ENCODE data around the gene TOMM7.

Gene TOMM7

GRCh38 chr7:22823142-22823497, 471 bp upstream of the TOMM7 start:
- peak overlapping the region in 6 of 7 experiments; percentile 89 to 99 (median 98) for H3K4me3 ChIP-seq (ENCODE audit: control insufficient read depth in 1 of 7, extremely low read depth in 1 of 7, insufficient read depth in 4 of 7, low read depth in 2 of 7, low read length in 6 of 7)
- H3K36me3 ChIP-seq (ENCODE audit: control insufficient read depth in 4 of 4, insufficient read depth in 4 of 4, low read length in 3 of 4): peaks cover 0 to 5% (median 1%) of the 10 kb centered on the region in 4 experiments
- CTCF ChIA-PET: no interaction called here
- H3K27me3 ChIP-seq (replicated peaks in 2 of 5; ENCODE audit: control insufficient read depth in 4 of 5, insufficient read depth in 5 of 5, low read length in 4 of 5): peaks cover 0 to 20% (median 4%) of the 10 kb centered on the region in 5 experiments
- H3K27ac ChIP-seq (ENCODE audit: insufficient read depth in 1 of 2, low read depth in 1 of 2, low read length in 2 of 2, poor library complexity in 1 of 2, severe bottlenecking in 2 of 2): peak overlapping the region; percentile 26 to 95
- WGBS (ENCODE audit: insufficient coverage): 66% methylated on average over 3 of the region's 3 CpGs
- peaks cover 7 to 21% (median 15%) of the 10 kb centered on the region in 4 experiments for H3K4me1 ChIP-seq (ENCODE audit: control extremely low read depth in 1 of 4, control insufficient read depth in 4 of 4, insufficient read depth in 4 of 4, low read length in 3 of 4)
- H3K9me3 ChIP-seq (ENCODE audit: control extremely low read depth in 1 of 5, control insufficient read depth in 4 of 5, insufficient read depth in 2 of 5, low read depth in 1 of 5, low read length in 4 of 5): no peaks in the 10 kb centered on the region
- POLR2A ChIA-PET: no interaction called here
- DNase-seq: no peak

GRCh38 chr7:22821702-22822485, 755 bp downstream of the TOMM7 start:
- Histone ChIP-seq H3K27ac (ENCODE audit: insufficient read depth in 1 of 2, low read depth in 1 of 2, low read length in 2 of 2, poor library complexity in 1 of 2, severe bottlenecking in 2 of 2) (peak overlapping the region; percentile 71 to 95), H3K9me3 (ENCODE audit: control extremely low read depth in 1 of 5, control insufficient read depth in 4 of 5, insufficient read depth in 2 of 5, low read depth in 1 of 5, low read length in 4 of 5) (no peaks in the 10 kb centered on the region), H3K36me3 (ENCODE audit: control insufficient read depth in 4 of 4, insufficient read depth in 4 of 4, low read length in 3 of 4) (peaks cover 2 to 17% (median 8%) of the 10 kb centered on the region in 4 experiments), H3K27me3 (replicated peaks in 2 of 5; ENCODE audit: control insufficient read depth in 4 of 5, insufficient read depth in 5 of 5, low read length in 4 of 5) (peaks cover 0 to 19% (median 4%) of the 10 kb centered on the region in 5 experiments), H3K4me1 (ENCODE audit: control extremely low read depth in 1 of 4, control insufficient read depth in 4 of 4, insufficient read depth in 4 of 4, low read length in 3 of 4) (peaks cover 7 to 21% (median 15%) of the 10 kb centered on the region in 4 experiments), H3K4me3 (ENCODE audit: control insufficient read depth in 1 of 7, extremely low read depth in 1 of 7, insufficient read depth in 4 of 7, low read depth in 2 of 7, low read length in 6 of 7) (peak overlapping the region; percentile 65 to 99 (median 98))
- DNase-seq: peak in 1 of 3 donors; percentile 10
- ChIA-PET POLR2A (no interaction called here), CTCF (interaction anchor here (0.7 to 0.9 kb wide), 2 partner anchors 12 to 456 kb away, joined by 3 read pairs; no protein-coding TSS in a partner anchor)
- 30% methylated on average over 5 of the region's 18 CpGs for WGBS (ENCODE audit: insufficient coverage)

GRCh38 chr7:22819476-22819875, 3.2 kb downstream of the TOMM7 start:
- H3K27me3 ChIP-seq (replicated peaks in 2 of 5; ENCODE audit: control insufficient read depth in 4 of 5, insufficient read depth in 5 of 5, low read length in 4 of 5): peaks cover 0 to 9% (median 0%) of the 10 kb centered on the region in 5 experiments
- POLR2A ChIA-PET: no interaction called here
- no peak overlapping the region for H3K4me3 ChIP-seq (ENCODE audit: control insufficient read depth in 1 of 7, extremely low read depth in 1 of 7, insufficient read depth in 4 of 7, low read depth in 2 of 7, low read length in 6 of 7)
- no peak overlapping the region for H3K27ac ChIP-seq (ENCODE audit: insufficient read depth in 1 of 2, low read depth in 1 of 2, low read length in 2 of 2, poor library complexity in 1 of 2, severe bottlenecking in 2 of 2)
- 86% methylated on average over 1 of the region's 4 CpGs for WGBS (ENCODE audit: insufficient coverage)
- H3K36me3 ChIP-seq (ENCODE audit: control insufficient read depth in 4 of 4, insufficient read depth in 4 of 4, low read length in 3 of 4): peaks cover 3 to 35% (median 22%) of the 10 kb centered on the region in 4 experiments
- H3K9me3 ChIP-seq (ENCODE audit: control extremely low read depth in 1 of 5, control insufficient read depth in 4 of 5, insufficient read depth in 2 of 5, low read depth in 1 of 5, low read length in 4 of 5): no peaks in the 10 kb centered on the region
- DNase-seq: no peak
- peaks cover 7 to 21% (median 15%) of the 10 kb centered on the region in 4 experiments for H3K4me1 ChIP-seq (ENCODE audit: control extremely low read depth in 1 of 4, control insufficient read depth in 4 of 4, insufficient read depth in 4 of 4, low read length in 3 of 4)
- CTCF ChIA-PET: no interaction called here

- Histone ChIP-seq H3K9me3 (ENCODE audit: control extremely low read depth in 1 of 5, control insufficient read depth in 4 of 5, insufficient read depth in 2 of 5, low read depth in 1 of 5, low read length in 4 of 5) (no peaks in the 10 kb centered on the region), H3K4me1 (ENCODE audit: control extremely low read depth in 1 of 4, control insufficient read depth in 4 of 4, insufficient read depth in 4 of 4, low read length in 3 of 4) (no peaks in the 10 kb centered on the region), H3K36me3 (ENCODE audit: control insufficient read depth in 4 of 4, insufficient read depth in 4 of 4, low read length in 3 of 4) (peaks cover 8 to 47% (median 28%) of the 10 kb centered on the region in 4 experiments), H3K27ac (ENCODE audit: insufficient read depth in 1 of 2, low read depth in 1 of 2, low read length in 2 of 2, poor library complexity in 1 of 2, severe bottlenecking in 2 of 2) (no peak overlapping the region), H3K4me3 (ENCODE audit: control insufficient read depth in 1 of 7, extremely low read depth in 1 of 7, insufficient read depth in 4 of 7, low read depth in 2 of 7, low read length in 6 of 7) (no peak overlapping the region), H3K27me3 (replicated peaks in 2 of 5; ENCODE audit: control insufficient read depth in 4 of 5, insufficient read depth in 5 of 5, low read length in 4 of 5) (no peaks in the 10 kb centered on the region)
- no CpG with 5 or more reads among the region's 10 CpGs for WGBS (ENCODE audit: insufficient coverage)
- peak in 1 of 3 donors; percentile 9 for DNase-seq
- POLR2A ChIA-PET: no interaction called here
- CTCF ChIA-PET: no interaction called here
These were observed 8.1 kb downstream of the TOMM7 start for GRCh38 chr7:22814261-22815208.

GRCh38 chr7:22812353-22812752, 10.3 kb downstream of the TOMM7 start:
- no peaks in the 10 kb centered on the region for H3K9me3 ChIP-seq (ENCODE audit: control extremely low read depth in 1 of 5, control insufficient read depth in 4 of 5, insufficient read depth in 2 of 5, low read depth in 1 of 5, low read length in 4 of 5)
- no peaks in the 10 kb centered on the region for H3K27me3 ChIP-seq (replicated peaks in 2 of 5; ENCODE audit: control insufficient read depth in 4 of 5, insufficient read depth in 5 of 5, low read length in 4 of 5)
- peaks cover 8 to 40% (median 24%) of the 10 kb centered on the region in 4 experiments for H3K36me3 ChIP-seq (ENCODE audit: control insufficient read depth in 4 of 4, insufficient read depth in 4 of 4, low read length in 3 of 4)
- no peak overlapping the region for H3K27ac ChIP-seq (ENCODE audit: insufficient read depth in 1 of 2, low read depth in 1 of 2, low read length in 2 of 2, poor library complexity in 1 of 2, severe bottlenecking in 2 of 2)
- WGBS (ENCODE audit: insufficient coverage): 100% methylated on average over 1 of the region's 3 CpGs
- H3K4me1 ChIP-seq (ENCODE audit: control extremely low read depth in 1 of 4, control insufficient read depth in 4 of 4, insufficient read depth in 4 of 4, low read length in 3 of 4): no peaks in the 10 kb centered on the region
- ChIA-PET POLR2A (no interaction called here), CTCF (no interaction called here)
- DNase-seq: no peak
- no peak overlapping the region for H3K4me3 ChIP-seq (ENCODE audit: control insufficient read depth in 1 of 7, extremely low read depth in 1 of 7, insufficient read depth in 4 of 7, low read depth in 2 of 7, low read length in 6 of 7)

GRCh38 chr7:22811746-22812280, 10.8 kb downstream of the TOMM7 start:
- DNase-seq: no peak
- CTCF ChIA-PET: no interaction called here
- Histone ChIP-seq H3K9me3 (ENCODE audit: control extremely low read depth in 1 of 5, control insufficient read depth in 4 of 5, insufficient read depth in 2 of 5, low read depth in 1 of 5, low read length in 4 of 5) (no peaks in the 10 kb centered on the region), H3K27ac (ENCODE audit: insufficient read depth in 1 of 2, low read depth in 1 of 2, low read length in 2 of 2, poor library complexity in 1 of 2, severe bottlenecking in 2 of 2) (no peak overlapping the region), H3K4me1 (ENCODE audit: control extremely low read depth in 1 of 4, control insufficient read depth in 4 of 4, insufficient read depth in 4 of 4, low read length in 3 of 4) (no peaks in the 10 kb centered on the region), H3K4me3 (ENCODE audit: control insufficient read depth in 1 of 7, extremely low read depth in 1 of 7, insufficient read depth in 4 of 7, low read depth in 2 of 7, low read length in 6 of 7) (no peak overlapping the region), H3K36me3 (ENCODE audit: control insufficient read depth in 4 of 4, insufficient read depth in 4 of 4, low read length in 3 of 4) (peaks cover 5 to 35% (median 22%) of the 10 kb centered on the region in 4 experiments), H3K27me3 (replicated peaks in 2 of 5; ENCODE audit: control insufficient read depth in 4 of 5, insufficient read depth in 5 of 5, low read length in 4 of 5) (no peaks in the 10 kb centered on the region)
- 94% methylated on average over 2 of the region's 4 CpGs for WGBS (ENCODE audit: insufficient coverage)
- POLR2A ChIA-PET: no interaction called here
